GM12878 (cell line): ENCODE data around the gene CMYA5. TPM values are rescaled to one million over a fixed set of nuclear protein-coding genes. Genes with fewer than 3 reads are reported as not detected.

Source experiments
- ATAC-seq: fragments of 200-7000 bp; cut with Tn5 transposase; 3 replicates; pipeline ENCODE4 v1.9.1; 2020; ENCODE audit warnings: mild to moderate bottlenecking, moderate library complexity
- BruUV-seq: library from RNA; stranded (reverse); fragments of 400-500 nt; replicated peaks from 2 replicates; lab custom pipeline; 2021; lab: Mats Ljungman, UMichigan
- CTCF ChIA-PET: fragments of 300-600 bp; sonication (Branson Sonifier 250); formaldehyde crosslinking; extraction: SDS; loops from one replicate; lab custom pipeline; 2021; ENCODE audit warnings: inconsistent platforms; lab: Yijun Ruan, JAX
- POLR2A ChIA-PET: fragments of 350-600 bp; formaldehyde crosslinking; extraction: SDS; loops from one replicate; lab custom pipeline; 2021; ENCODE audit warnings: inconsistent platforms; lab: Charles Lee
- RAD21 ChIA-PET: fragments of 300-600 bp; sonication (Branson Sonifier 250); formaldehyde crosslinking; loops from one replicate; lab custom pipeline; 2023; ENCODE audit warnings: antibody characterized with exemption; ENCODE audit not compliant: unreplicated experiment; lab: Charles Lee
- SMC1A ChIA-PET: fragments of 300-600 bp; sonication (Branson Sonifier 250); formaldehyde crosslinking; loops from one replicate; lab custom pipeline; 2023; ENCODE audit not compliant: unreplicated experiment, uncharacterized antibody; lab: Charles Lee
- DNase-seq: peaks from one replicate; pipeline ENCODE4 v3.0.0-alpha.2; 2011; ENCODE audit warnings: low read depth, low spot score
- FAIRE-seq: peaks from 3 replicates; lab custom pipeline; 2011; peaks lifted over from hg19 to GRCh38; lab: Jason Lieb, UNC
- H2AFZ ChIP-seq: 2 replicates; pipeline ENCODE4 v1.6.0; 2011; ENCODE audit warnings: low read depth, low read length, control low read depth; ENCODE audit not compliant: control insufficient read depth
- H3K27ac ChIP-seq: 2 replicates; pipeline ENCODE4 v1.5.1; 2011; ENCODE audit warnings: control low read depth; ENCODE audit not compliant: control insufficient read depth, insufficient read depth
- H3K27me3 ChIP-seq, 2 experiments: replicated peaks in 1 of 2; 2 replicates each; pipeline versions ENCODE4 v1.6.0 to v1.6.1; 2011; ENCODE audit warnings: low read length in 1 of 2; ENCODE audit not compliant: control insufficient read depth in 2 of 2, insufficient read depth in 2 of 2
- H3K36me3 ChIP-seq, 2 experiments: 2 replicates each; pipeline ENCODE4 v1.5.1; 2011; ENCODE audit warnings: low read length in 1 of 2; ENCODE audit not compliant: control insufficient read depth in 2 of 2, insufficient read depth in 2 of 2
- H3K4me1 ChIP-seq: 2 replicates; pipeline ENCODE4 v1.6.1; 2011; ENCODE audit warnings: mild to moderate bottlenecking, low read length, moderate library complexity, mixed read lengths; ENCODE audit not compliant: control insufficient read depth, insufficient read depth
- H3K4me2 ChIP-seq: 2 replicates; pipeline ENCODE4 v1.6.0; 2011; ENCODE audit warnings: control low read depth; ENCODE audit not compliant: control insufficient read depth, insufficient read depth
- H3K4me3 ChIP-seq: fragments of 200-600 bp; sonication (generic); 2 replicates; pipeline ENCODE4 v1.5.1; 2016
- H3K79me2 ChIP-seq: 2 replicates; pipeline ENCODE4 v1.6.0; 2011; ENCODE audit warnings: low read length; ENCODE audit not compliant: control insufficient read depth, insufficient read depth
- H3K9ac ChIP-seq: 2 replicates; pipeline ENCODE4 v1.8.0; 2011; ENCODE audit warnings: low read length, control low read depth, mixed read lengths; ENCODE audit not compliant: control insufficient read depth, insufficient read depth
- H3K9me3 ChIP-seq: replicated peaks from 3 replicates; pipeline ENCODE4 v1.5.1; 2011; ENCODE audit warnings: mild to moderate bottlenecking, low read length; ENCODE audit not compliant: control insufficient read depth, insufficient read depth
- H4K20me1 ChIP-seq: 2 replicates; pipeline ENCODE4 v1.6.0; 2011; ENCODE audit not compliant: control insufficient read depth, insufficient read depth
- ATF3 ChIP-seq: IDR thresholded peaks from 2 replicates; pipeline ENCODE4 v1.6.1; 2011; ENCODE audit warnings: low read depth, mild to moderate bottlenecking, low read length, moderate library complexity, borderline replicate concordance; ENCODE audit errors: extremely low read depth
- CHD4 ChIP-seq: fragments of 200-600 bp; sonication (generic); IDR thresholded peaks from 2 replicates; pipeline ENCODE4 v1.6.1; 2016; ENCODE audit warnings: mild to moderate bottlenecking
- ETV6 ChIP-seq, 2 experiments: fragments of 450-650 bp in 1 of 2; IDR thresholded peaks in 1 of 2; conservative IDR thresholded peaks in 1 of 2; 2 replicates each; pipeline ENCODE4 v1.6.1; 2014; ENCODE audit warnings: antibody characterized with exemption in 1 of 2, borderline replicate concordance in 1 of 2, low read depth in 1 of 2, mild to moderate bottlenecking in 1 of 2, moderate library complexity in 1 of 2
- HDAC6 ChIP-seq: fragments of 200-600 bp; sonication (generic); IDR thresholded peaks from one replicate; pipeline ENCODE4 v1.8.0; 2017; ENCODE audit warnings: antibody characterized with exemption; ENCODE audit not compliant: unreplicated experiment
- HDGF ChIP-seq: fragments of 450-650 bp; IDR thresholded peaks from 2 replicates; pipeline ENCODE4 v1.6.1; 2016; ENCODE audit warnings: antibody characterized with exemption
- POU2F2 ChIP-seq: IDR thresholded peaks from 3 replicates; pipeline ENCODE4 v1.6.1; 2011; ENCODE audit warnings: low read depth, mild to moderate bottlenecking, low read length, borderline replicate concordance
- PRDM15 ChIP-seq: fragments of 450-650 bp; formaldehyde crosslinking; IDR thresholded peaks from 2 replicates; pipeline ENCODE4 v1.4.0; 2020; ENCODE audit warnings: mild to moderate bottlenecking, moderate library complexity
- SIX5 ChIP-seq: IDR thresholded peaks from 2 replicates; pipeline ENCODE4 v1.6.1; 2011; ENCODE audit warnings: mild to moderate bottlenecking, low read depth, low read length, moderate library complexity; ENCODE audit not compliant: severe bottlenecking
- SP1 ChIP-seq: IDR thresholded peaks from one replicate; pipeline ENCODE4 v1.6.1; 2011; ENCODE audit warnings: low read depth, low read length
- SREBF2 ChIP-seq: IDR thresholded peaks from 2 replicates; pipeline ENCODE4 v1.6.1; 2012; ENCODE audit warnings: mild to moderate bottlenecking, low read length
- SUZ12 ChIP-seq: fragments of 200-600 bp; sonication (generic); IDR thresholded peaks from one replicate; pipeline ENCODE4 v1.6.1; 2018; ENCODE audit warnings: antibody characterized with exemption, mild to moderate bottlenecking; ENCODE audit not compliant: unreplicated experiment
- USF1 ChIP-seq: IDR thresholded peaks from 2 replicates; pipeline ENCODE4 v1.6.1; 2011; ENCODE audit warnings: borderline replicate concordance, low read depth, mild to moderate bottlenecking, moderate library complexity, mixed read lengths, low read length; ENCODE audit not compliant: insufficient read depth; ENCODE audit errors: extremely low read length
- YY1 ChIP-seq: IDR thresholded peaks from 2 replicates; pipeline ENCODE4 v1.6.1; 2011; ENCODE audit warnings: low read depth, mild to moderate bottlenecking, low read length
- ZSCAN29 ChIP-seq: fragments of 450-650 bp; IDR thresholded peaks from 2 replicates; pipeline ENCODE4 v1.6.1; 2017; ENCODE audit warnings: mild to moderate bottlenecking, moderate library complexity
- WGBS: methylation state at CpG from one replicate; pipeline ENCODE4 v1.1.6; 2016; ENCODE audit warnings: low lambda C conversion rate; ENCODE audit not compliant: insufficient replicate concordance, insufficient coverage; ENCODE audit errors: missing lambda C conversion rate; 5-methylcytosine and 5-hydroxymethylcytosine counted together
- in situ Hi-C: fragments of 300-500 bp; cut with MboI; formaldehyde crosslinking; loops from 9 replicates; pipeline ENCODE4 v1.14.3; 2018; ENCODE audit warnings: mixed read lengths
- intact Hi-C: fragments of 100-400 bp; cut with micrococcal nuclease; formaldehyde crosslinking; loops from one replicate; pipeline ENCODE4 v1.14.2; 2022; ENCODE audit not compliant: unreplicated experiment
- polyA plus RNA-seq, 11 experiments: library from polyadenylated mRNA; depleted of rRNA in 4 of 11; unstranded in 6 of 11; stranded (reverse) in 5 of 11; fragments of >200 nt; fragmentation: Nextera tagmentation in 4 of 11; fragmentation: Illumina TruSeq in 1 of 11; extraction: Ambion mirVana in 4 of 11; extraction: Trizol in 1 of 11; gene quantifications; 1 replicate in 1 of 11; 2 replicates in 10 of 11; pipeline versions ENCODE4 v1.2.1 to v1.2.3, GENCODE V29; 2011 to 2016; ENCODE audit warnings: inconsistent platforms in 2 of 11, missing spikeins in 2 of 11, low read depth in 1 of 11
- total RNA-seq, 4 experiments: library from RNA; depleted of rRNA in 3 of 4; stranded (reverse); fragments of >200 nt in 3 of 4; fragmentation: Illumina TruSeq in 1 of 4; extraction: Trizol in 1 of 4; gene quantifications; 2 replicates each; pipeline versions ENCODE4 v1.2.1 to v1.2.3, GENCODE V29; 2013 to 2021

The CMYA5 gene
- total and polyA plus RNA-seq, 10 of the 15 experiments (the other 5 are each of a cell fraction or from before 2014, with no cell fraction given): 0.01 to 0.34 (median 0.16) TPM; not detected in 1

GRCh38 chr5:79759436-79759835 lies 69.8 kb downstream of the CMYA5 start:
- H3K4me3 ChIP-seq: no peak overlapping the region
- FAIRE-seq: no peak

GRCh38 chr5:79759848-79760247 lies 70.2 kb downstream of the CMYA5 start:
- ChIA-PET RAD21 (no interaction called here), CTCF (no interaction called here), SMC1A (no interaction called here), POLR2A (no interaction called here)
- no peak for FAIRE-seq
- no TSS peak for BruUV-seq
- DNase-seq: no peak
- Histone ChIP-seq H3K4me2 (no peak overlapping the region), H3K27me3 (no peaks in the 10 kb centered on the region), H3K4me3 (no peak overlapping the region), H3K36me3 (no peaks in the 10 kb centered on the region), H3K9me3 (no peaks in the 10 kb centered on the region; the same call in 2 of the 3 replicates), H3K79me2 (no peaks in the 10 kb centered on the region), H2AFZ (no peak overlapping the region), H4K20me1 (no peaks in the 10 kb centered on the region), H3K27ac (no peak overlapping the region), H3K4me1 (no peaks in the 10 kb centered on the region), H3K9ac (no peak overlapping the region)
- in situ Hi-C loops: no loop called here
- no peak for ATAC-seq
- intact Hi-C loops: no loop called here
- 95% methylated on average over 1 of the region's 1 CpG for WGBS
- TF ChIP-seq HDAC6 (no peak), ETV6 (conservative IDR thresholded peaks at IDR 0.05 in 1 of 2, IDR thresholded peaks at IDR 0.05 in 1 of 2; ENCODE audit: borderline replicate concordance in 1 of 2, low read depth in 1 of 2) (no peak), USF1 (no peak), YY1 (no peak), SIX5 (no peak), POU2F2 (no peak), ATF3 (no peak), HDGF (no peak), SP1 (no peak), PRDM15 (no peak), ZSCAN29 (no peak), SUZ12 (no peak), SREBF2 (no peak)

More at GRCh38 chr5:79759436-79759835, 69.8 kb downstream of the CMYA5 start:
- ChIA-PET SMC1A (no interaction called here), CTCF (no interaction called here), RAD21 (interaction anchor here (0.6 kb wide), 1 partner anchor 294 kb away, joined by 3 read pairs; no protein-coding TSS in a partner anchor), POLR2A (no interaction called here)
- no peak overlapping the region for H3K4me2 ChIP-seq
- in situ Hi-C loops: no loop called here
- no peak overlapping the region for H3K27ac ChIP-seq
- intact Hi-C loops: no loop called here
- H3K4me1 ChIP-seq: no peaks in the 10 kb centered on the region
- no peaks in the 10 kb centered on the region for H3K27me3 ChIP-seq
- no peaks in the 10 kb centered on the region for H3K79me2 ChIP-seq
- no TSS peak for BruUV-seq
- ATAC-seq (no peak), DNase-seq (no peak)
- no peak overlapping the region for H3K9ac ChIP-seq
- no peaks in the 10 kb centered on the region for H3K36me3 ChIP-seq
- H3K9me3 ChIP-seq: no peaks in the 10 kb centered on the region; the same call in 2 of the 3 replicates
- no peaks in the 10 kb centered on the region for H4K20me1 ChIP-seq
- no peak overlapping the region for H2AFZ ChIP-seq
- TF ChIP-seq CHD4: no peak
- WGBS: 35% methylated on average over 2 of the region's 2 CpGs
